Right lobe of liver (tissue), 5 donors: ENCODE data around the gene TRMT1L. TPM values are rescaled to one million over a fixed set of nuclear protein-coding genes. Genes with fewer than 3 reads are reported as not detected.

ENCODE experiments used
- total RNA-seq, 6 experiments: library from RNA; depleted of rRNA in 2 of 6; stranded (reverse); fragments of >200 nt in 2 of 6; fragmentation: NEBNext Ultra II Directional in 3 of 6; extraction: Animal tissue kit (Norgen Biotek cat#: 25700) in 3 of 6; gene quantifications; one replicate each; pipeline versions ENCODE4 v1.1.0 to v1.2.4, GENCODE V29; 2016 to 2023
- donor health status: DM: no; HTN: no; CAD: no.
- donor health status: DM: no; HTN: no; CAD: no.
- donor health status: DM: no; HTN: yes; CAD: no.
- donor health status: DM: no; HTN: yes; CAD: no.

The TRMT1L gene
- total RNA-seq, 6 experiments from 2014 or later: 7.9 to 19.2 (median 10.3) TPM

Other genes starting within 250 kb of the TRMT1L start
- gene NIBAN1, start 182.4 kb downstream of the TRMT1L start, total RNA-seq: 1 to 10 TPM in 5 of 6 experiments, under 1 TPM in 1; 0.68 to 4.6 (median 1.9) TPM
- gene RNF2, start 111.4 kb downstream of the TRMT1L start, total RNA-seq: 1 to 10 TPM; 4.2 to 9.1 (median 5.3) TPM
- gene SWT1, start 214 bp upstream of the TRMT1L start, total RNA-seq: 1 to 10 TPM; 2.0 to 3.9 (median 2.4) TPM
- 10 to 100 TPM; 17.0 to 38.3 (median 26.8) TPM for gene IVNS1ABP, start 160.3 kb upstream of the TRMT1L start, total RNA-seq